ENCODE data around the gene OBP2B. TPM values are rescaled to one million over a fixed set of nuclear protein-coding genes. Genes with fewer than 3 reads are reported as not detected.

The OBP2B gene
- total and polyA plus RNA-seq, 3 donors from 2014 or later = 34.0 to 53.0 (median 35.1) TPM

DNA sequence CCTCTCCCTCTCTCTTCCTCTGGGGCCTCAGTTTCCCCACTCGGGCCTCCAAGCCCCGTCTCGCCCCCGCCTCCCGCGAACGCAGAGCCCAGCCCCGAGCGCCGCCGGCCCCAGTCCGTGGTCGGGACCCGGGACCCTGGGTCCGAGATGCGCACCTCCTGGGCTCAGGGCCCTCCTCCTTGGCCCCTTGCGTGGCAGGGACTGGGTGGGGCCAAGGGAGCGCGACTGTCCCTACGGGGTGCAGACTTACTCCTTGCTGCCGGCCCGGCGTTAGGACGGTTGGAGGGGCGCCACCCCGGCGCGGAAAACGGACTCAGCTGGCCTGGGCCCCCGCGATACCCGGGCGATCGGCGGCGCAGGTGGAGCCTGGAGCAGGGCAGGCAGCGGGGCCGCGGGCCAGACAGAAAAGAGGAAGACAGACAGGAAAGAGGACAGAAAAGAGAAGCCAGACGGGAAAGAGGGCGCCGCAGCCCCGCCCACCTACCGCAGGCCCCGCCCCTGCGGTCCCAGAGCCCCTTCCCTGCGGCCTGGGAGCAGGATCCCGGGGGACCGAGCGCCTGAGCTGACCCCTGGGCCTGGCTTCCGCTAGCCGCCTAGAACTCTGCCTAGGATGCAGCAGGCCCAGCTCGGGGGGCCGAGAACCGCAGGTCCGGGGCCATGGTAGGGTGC lies 45.4 kb downstream of the OBP2B start, which contains the start of gene GBGT1:
Gene GBGT1 (minus strand): TSS at position 411 of the 669 bp plus-strand sequence. CDS start 1,502 bp downstream, outside the sequence.
- TF ChIP-seq, protein P1, sequence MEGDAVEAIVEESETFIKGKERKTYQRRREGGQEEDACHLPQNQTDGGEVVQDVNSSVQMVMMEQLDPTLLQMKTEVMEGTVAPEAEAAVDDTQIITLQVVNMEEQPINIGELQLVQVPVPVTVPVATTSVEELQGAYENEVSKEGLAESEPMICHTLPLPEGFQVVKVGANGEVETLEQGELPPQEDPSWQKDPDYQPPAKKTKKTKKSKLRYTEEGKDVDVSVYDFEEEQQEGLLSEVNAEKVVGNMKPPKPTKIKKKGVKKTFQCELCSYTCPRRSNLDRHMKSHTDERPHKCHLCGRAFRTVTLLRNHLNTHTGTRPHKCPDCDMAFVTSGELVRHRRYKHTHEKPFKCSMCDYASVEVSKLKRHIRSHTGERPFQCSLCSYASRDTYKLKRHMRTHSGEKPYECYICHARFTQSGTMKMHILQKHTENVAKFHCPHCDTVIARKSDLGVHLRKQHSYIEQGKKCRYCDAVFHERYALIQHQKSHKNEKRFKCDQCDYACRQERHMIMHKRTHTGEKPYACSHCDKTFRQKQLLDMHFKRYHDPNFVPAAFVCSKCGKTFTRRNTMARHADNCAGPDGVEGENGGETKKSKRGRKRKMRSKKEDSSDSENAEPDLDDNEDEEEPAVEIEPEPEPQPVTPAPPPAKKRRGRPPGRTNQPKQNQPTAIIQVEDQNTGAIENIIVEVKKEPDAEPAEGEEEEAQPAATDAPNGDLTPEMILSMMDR (IDR thresholded peaks at IDR 0.05) = no peak
- no peak for TF ChIP-seq POLR2A (IDR thresholded peaks at IDR 0.05)
- DNase-seq = peak; percentile 61
- Histone ChIP-seq H3K27ac (peak within 1 kb of the TSS; percentile 22 to 57), H3K4me1 (no peaks in the 10 kb centered on the region), H3K9me3 (no peaks in the 10 kb centered on the region), H3K36me3 (ENCODE audit: low read depth, missing control alignments) (no peaks in the 10 kb centered on the region), H3K27me3 (no peaks in the 10 kb centered on the region), H3K4me3 (peak within 1 kb of the TSS; percentile 65 to 67)
- 2 to 4% methylated on average over 28 to 55 of the region's 56 CpGs for WGBS, 2 donors
- intact Hi-C loops (cut with DNase I; ENCODE audit: low total_unique reads) = no loop called here

DNA sequence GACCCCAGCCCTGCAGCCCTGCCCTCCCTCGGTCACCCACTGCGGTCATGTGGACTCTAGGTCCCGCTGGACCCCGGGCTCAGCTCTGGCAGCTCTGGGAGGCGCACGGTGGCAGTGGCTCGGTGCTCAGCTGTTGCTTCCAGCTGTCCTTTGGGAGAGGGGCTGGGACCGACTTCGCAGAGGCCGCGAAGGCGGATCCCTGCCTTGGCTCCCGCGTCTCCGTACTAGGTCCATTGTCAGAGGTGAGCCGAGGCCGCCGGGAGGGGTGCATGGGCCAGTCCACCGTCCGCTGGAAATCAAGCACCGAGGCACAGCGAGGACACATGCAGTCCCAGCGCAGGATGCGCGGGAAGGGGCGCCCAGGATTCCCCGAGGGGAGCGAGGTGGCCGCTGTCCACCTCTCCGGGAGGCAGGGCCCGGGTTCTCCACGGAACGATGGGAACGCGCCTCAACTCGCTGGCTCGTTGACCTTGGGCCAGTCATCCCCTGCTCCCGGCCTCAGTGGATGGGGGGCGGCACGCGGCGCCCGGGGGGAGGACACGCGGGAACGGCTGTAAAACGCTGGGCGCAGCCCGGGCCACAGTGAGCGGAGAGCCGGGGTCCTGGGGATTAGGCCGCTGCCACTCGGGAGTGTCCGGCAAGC lies 46.1 kb downstream of the OBP2B start:
- H3K4me3 ChIP-seq = peak overlapping the region; percentile 65 to 67
- no peaks in the 10 kb centered on the region for H3K36me3 ChIP-seq (ENCODE audit: low read depth, missing control alignments)
- TF ChIP-seq POLR2A (IDR thresholded peaks at IDR 0.05) = no peak
- TF ChIP-seq, protein P1 (IDR thresholded peaks at IDR 0.05) = no peak
- no peak for DNase-seq
- intact Hi-C loops (cut with DNase I; ENCODE audit: low total_unique reads) = no loop called here
- 26% methylated on average over 51 of the region's 54 CpGs; no CpG with 5 or more reads in 1 of the 2 donors for WGBS, 2 donors
- H3K27ac ChIP-seq = peak overlapping the region; percentile 22 to 57
- H3K27me3 ChIP-seq = no peaks in the 10 kb centered on the region
- H3K9me3 ChIP-seq = no peaks in the 10 kb centered on the region
- H3K4me1 ChIP-seq = no peaks in the 10 kb centered on the region

DNA sequence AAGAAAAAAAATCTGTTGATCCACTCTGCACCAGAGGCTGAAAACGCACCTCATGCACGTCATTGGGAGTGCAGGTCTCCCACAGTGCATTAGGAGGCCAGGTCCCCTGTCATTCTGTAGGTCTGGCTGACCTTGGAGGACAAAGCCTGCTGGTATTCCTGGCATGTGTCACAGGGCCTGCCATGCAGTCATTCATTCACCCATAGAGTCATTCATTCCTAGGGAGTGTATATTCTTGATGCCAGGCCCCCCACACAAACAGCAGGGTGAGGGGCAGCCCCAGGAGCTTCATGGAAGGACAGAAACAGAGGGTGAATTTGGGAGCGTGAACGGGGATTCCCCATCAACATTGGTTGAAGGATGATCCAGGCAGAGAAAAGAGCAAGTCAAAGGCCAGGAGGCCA lies 47.5 kb downstream of the OBP2B start:
- TF ChIP-seq, protein P1 (IDR thresholded peaks at IDR 0.05) = no peak
- no peak for TF ChIP-seq POLR2A (IDR thresholded peaks at IDR 0.05)
- H3K9me3 ChIP-seq = no peaks in the 10 kb centered on the region
- H3K36me3 ChIP-seq (ENCODE audit: low read depth, missing control alignments) = no peaks in the 10 kb centered on the region
- no peak overlapping the region for H3K4me3 ChIP-seq
- no peak overlapping the region for H3K27ac ChIP-seq
- H3K4me1 ChIP-seq = no peaks in the 10 kb centered on the region
- WGBS, 2 donors = 74 to 79% methylated on average over 4 of the region's 4 CpGs
- DNase-seq = no peak
- intact Hi-C loops (cut with DNase I; ENCODE audit: low total_unique reads) = no loop called here
- no peaks in the 10 kb centered on the region for H3K27me3 ChIP-seq

DNA sequence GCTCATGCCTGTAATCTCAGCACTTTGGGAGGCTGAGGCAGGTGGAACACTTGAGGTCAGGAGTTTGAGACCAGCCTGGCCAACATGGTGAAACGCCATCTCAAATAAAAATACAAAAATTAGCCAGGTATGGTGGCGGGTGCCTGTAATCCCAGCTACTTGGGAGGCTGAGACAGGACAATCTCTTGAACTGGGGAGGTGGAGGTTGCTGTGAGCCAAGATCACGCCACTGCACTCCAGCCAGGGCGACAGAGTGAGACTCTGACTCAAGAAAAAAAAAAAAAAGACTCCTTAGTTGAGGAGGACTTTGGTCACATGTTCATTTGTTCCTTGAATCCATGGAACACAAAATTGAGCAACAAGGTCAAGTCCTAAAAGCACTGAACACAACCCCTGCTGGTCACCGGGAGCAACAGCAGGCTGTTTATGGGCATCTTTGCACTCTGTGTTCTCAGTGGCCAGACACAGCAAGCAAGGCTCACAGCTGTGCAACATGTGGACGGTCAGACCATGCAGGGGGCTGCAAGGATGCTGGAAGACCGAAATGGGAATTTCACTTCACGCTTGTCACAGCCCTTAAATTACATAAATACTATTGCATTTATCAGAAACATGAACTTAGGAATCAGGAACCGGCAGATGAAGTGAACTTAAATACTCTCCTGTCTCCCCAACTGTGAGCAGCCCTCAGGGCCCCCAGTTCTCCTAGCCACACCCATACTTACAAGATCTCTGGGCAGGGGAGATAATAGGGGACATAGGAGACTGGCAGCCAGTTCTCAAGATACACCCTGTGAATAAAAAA lies 48.1 kb downstream of the OBP2B start:
- Histone ChIP-seq H3K27ac (no peak overlapping the region), H3K27me3 (no peaks in the 10 kb centered on the region), H3K9me3 (no peaks in the 10 kb centered on the region), H3K36me3 (ENCODE audit: low read depth, missing control alignments) (no peaks in the 10 kb centered on the region), H3K4me1 (no peaks in the 10 kb centered on the region), H3K4me3 (no peak overlapping the region)
- DNase-seq = peak; percentile 79
- WGBS, 2 donors = 63 to 66% methylated on average over 9 of the region's 9 CpGs
- intact Hi-C loops (cut with DNase I; ENCODE audit: low total_unique reads) = no loop called here
- no peak for TF ChIP-seq POLR2A (IDR thresholded peaks at IDR 0.05)
- TF ChIP-seq, protein P1 (IDR thresholded peaks at IDR 0.05) = peak; percentile 72 to 89 (median 73)

All from testis (tissue), 3 donors.